HG03045 (cell line): ENCODE results near the gene NUDT2.

Experiments
- ATAC-seq: cut with Tn5 transposase; IDR thresholded peaks from one replicate; pipeline ENCODE4 v1.9.1; 2021; ENCODE audit warnings: mild to moderate bottlenecking, moderate library complexity; ENCODE audit not compliant: unreplicated experiment

The NUDT2 gene

DNA sequence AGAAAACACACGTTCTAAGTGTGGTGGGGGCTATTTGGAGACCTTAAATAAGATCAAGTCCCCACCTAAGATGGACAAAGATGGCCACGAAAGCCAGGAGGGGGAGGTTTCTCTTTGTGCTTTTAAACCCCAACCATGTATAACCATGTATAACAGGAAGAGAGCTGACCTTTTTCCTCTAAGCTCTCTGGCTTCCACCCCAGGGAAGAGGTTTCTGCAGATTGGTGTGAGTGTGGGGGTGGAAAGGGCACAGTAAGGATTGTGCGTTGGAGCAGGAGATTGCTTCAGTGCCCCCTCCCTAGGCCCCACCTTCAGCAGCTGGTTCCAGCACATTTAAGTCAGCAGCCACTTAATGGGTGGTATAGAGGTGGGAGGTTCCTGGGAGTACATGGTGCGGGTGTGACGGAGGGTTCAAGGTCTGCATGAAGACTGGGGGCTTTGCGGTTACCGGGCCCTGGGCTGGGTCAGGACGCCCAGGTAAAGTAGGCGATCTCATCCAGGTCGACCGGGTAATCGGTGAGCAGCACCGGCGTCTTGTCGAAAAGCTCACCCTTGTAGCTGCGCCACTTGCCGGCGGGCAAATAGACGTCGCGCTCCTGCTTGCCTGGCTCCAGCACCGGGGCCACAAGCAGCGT lies 41.1 kb downstream of the NUDT2 start:
- no peak for ATAC-seq

DNA sequence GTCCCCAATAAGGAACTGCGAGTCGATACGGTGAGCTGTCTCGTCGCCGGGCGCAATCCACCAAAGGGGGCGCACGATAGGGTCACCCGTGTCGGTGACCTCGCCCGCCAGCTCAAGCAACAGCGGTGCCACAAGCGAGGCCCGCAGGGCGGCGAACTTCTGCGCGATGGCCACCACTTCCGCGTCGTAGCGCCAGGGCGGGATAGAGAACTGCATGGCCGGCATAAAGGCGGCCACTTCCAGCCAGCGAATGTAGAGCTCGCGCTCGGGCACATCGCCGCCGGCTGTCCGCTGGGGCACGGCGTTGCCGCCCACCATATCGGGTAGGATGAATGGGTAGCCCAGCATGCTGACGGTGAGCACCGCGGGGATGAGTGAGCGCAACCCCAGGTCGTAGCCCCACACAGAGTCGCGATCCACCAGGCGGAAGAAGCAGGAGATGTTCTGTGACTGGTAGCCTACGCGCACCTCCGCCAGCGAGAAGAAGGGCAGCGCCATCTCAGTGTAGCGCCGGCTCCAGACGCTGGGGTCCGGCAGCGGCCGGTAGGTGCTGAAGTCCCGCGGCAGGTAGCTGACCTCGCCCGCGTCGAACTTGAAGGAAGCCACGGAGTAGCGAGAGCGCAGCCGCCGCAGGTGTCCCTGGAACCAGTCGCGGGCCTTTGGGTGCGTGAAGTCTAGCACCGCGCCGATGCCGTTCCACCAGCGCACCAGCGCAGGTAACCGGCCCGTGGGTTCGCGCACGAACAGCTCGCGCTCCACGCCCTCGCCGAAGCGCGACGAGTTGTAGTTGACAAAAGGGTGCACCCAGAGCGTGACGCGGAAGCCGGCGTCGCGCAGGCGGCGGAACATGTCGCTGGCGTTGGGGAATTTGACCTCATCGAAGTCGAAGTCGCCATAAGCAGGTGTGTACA lies 41.9 kb downstream of the NUDT2 start:
- no peak for ATAC-seq

DNA sequence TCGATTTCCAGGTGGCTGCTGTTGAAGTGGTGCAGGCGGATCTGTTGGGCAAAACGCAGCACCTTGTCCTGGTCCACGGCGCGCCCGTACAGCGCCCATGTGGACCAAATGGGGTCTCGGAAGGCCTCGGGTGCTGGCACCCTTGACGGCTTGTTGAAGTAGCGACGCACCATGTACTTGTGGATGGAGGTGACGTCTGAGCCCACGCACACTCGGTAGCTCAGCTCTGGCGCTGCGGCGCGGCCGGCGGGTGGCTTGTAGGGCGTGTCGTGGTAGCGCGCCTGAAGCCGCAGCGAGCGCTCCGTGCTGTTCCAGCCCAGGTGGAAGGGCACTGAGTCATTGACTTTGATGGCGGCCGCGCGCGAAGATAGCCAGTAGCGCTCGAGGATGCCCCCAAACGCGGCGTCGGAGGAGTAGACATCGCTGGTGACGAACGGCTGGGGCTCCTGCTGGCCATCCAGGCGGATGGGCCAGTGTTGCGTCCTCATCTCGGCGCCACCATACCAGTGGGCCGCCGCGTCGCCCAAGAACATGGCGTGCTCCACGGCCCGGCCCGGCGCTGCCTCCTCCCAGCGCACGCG lies 42.6 kb downstream of the NUDT2 start:
- ATAC-seq = no peak

GRCh38 chr9:34372467-34373011 lies 43.2 kb downstream of the NUDT2 start:
- ATAC-seq = no peak

DNA sequence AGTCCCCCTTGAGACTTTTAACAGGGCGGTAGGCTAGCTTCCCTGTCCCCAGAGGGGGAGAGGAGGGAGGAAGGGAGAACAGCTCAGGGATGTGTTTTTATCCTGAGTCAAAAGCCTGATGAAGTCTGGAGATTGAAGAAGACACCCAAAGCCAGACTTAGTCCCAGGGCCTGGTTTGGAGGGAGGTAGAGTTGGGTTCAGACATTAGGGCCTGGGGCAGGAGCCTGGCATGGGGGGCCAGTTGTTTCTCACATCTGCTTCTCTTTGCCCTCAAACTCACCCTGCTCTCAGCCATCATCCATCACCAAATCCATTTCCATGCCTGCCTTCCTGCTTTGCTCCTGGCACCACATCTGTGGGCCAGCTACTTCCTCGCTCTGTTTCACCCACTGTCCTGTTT lies 44.4 kb downstream of the NUDT2 start:
- no peak for ATAC-seq

DNA sequence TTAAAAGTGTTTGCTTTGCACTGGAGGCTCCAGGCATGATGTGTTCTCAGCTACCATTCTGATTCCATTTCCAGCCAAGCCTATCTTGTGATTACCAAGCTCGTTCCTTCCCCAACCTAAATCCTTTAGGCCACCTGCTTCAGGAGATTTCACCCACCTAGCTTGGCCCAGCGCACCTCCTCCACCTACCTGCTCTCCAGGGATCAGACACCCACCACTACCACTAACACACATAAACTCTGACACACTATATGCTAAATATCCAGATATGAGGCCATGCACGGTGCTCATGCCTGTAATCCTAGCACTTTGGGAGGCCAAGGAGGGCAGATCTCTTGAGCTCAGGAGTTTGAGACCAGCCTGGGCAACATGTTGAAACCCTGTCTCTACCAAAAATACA lies 45.0 kb downstream of the NUDT2 start:
- no peak for ATAC-seq

DNA sequence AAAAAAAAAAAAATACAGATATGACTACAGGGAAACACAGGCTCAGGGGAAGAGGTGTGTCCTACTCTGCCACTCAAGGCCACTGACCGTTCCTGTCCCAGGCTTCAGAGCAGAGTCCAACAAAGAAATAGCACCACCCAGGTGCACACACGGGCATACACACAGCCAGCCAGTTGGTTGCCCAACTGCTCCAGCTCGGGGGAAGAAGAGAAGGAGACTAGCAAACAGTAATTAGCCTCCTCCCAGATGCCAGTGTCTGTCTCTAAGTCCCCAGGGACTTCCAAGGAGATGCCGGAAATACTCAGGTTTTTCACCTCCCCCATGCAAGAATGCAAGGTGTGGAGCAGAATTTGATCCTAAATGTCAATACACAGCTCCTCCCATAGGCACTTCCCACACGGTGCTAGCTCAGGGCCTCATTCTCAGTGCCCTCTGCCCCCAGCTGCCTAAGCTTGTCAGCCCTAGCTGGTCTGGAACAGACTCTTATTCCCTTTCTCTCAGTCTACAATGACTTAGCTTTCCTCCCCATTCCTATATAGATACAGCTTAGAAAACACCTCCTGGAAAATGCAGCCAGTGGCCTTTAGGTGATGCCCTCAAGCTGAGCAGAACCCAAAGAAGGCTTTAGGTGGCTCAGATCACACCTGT lies 45.7 kb downstream of the NUDT2 start:
- no peak for ATAC-seq

DNA sequence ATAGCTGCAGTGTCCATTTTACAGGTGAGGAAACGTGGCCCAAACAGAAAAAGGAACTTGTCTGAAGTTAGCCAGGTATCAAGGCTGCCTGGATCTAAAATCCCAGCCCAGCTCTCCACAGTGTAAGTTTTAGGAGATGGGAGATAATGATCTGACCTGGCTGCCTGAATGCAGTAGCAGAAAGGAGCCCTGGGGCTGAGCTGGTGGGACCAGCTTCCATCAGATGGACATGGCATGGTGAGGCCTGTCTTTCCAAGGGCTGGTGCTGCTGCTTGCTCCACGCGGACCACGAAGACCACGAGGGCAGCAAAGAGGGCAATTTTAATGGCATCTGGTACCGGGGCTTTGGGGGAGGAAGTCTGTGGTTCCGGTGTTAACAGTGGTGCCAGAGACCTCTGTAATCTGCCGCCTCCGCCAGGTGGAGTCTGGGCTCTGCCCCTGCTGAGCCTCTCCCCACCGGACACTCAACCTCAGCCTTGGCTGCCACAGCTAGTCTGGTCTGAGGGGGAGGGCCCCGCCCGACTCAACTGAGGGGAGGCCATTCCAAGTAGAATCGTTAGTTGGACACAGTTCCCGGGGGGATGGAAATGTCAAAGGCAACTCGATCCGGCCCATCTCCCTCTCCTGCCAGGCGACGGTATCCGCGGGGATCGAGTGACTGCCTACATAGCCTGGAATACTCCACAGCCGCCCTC lies 46.7 kb downstream of the NUDT2 start:
- ATAC-seq = no peak

DNA sequence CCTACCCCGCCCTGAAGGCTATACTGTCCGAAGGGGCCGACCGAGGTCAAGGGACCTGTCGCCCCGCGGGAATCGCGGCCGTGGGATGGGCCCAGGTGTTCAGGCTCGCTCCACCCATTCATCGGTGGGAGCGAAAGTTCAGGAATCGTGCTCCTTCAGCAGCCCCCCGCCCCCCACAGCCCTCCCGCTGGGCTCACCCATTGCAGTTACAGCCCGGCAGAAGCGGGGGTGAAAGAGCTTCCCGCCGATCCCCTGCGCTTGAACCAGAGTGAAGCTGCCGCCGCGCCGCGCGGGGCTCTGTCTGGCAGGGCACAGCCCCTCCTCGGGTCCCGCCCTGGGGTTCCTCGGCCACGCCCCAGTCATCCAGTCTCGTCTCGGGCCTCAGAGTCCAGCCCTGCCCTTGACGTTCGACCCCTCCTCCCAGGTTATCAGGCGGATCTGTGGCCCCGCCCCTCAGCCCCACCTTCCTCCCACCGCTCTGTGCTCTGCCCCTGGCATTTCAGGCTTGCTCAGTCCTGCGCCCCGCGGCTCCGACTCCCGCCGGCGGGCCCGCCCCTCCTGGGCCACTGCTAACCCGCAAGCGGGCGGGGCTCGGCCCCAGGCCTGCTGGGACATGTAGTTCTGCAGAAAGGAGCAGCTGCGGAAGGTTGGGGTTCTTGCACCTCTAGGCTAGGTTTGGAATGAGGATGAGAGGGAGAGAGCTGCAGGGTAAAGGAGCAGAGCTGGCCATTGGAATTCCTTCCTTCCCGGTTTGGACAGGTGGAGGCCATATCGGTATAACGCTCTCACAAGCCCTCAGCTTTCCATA lies 47.4 kb downstream of the NUDT2 start, which contains the start of gene MYORG:
TSS of gene MYORG (minus strand) at position 303 of the 808 bp plus-strand sequence. CDS start 3,955 bp downstream, outside the sequence.
- ATAC-seq = peak; percentile 86

- ATAC-seq = no peak
Measured at GRCh38 chr9:34377404-34377746, 48.0 kb downstream of the NUDT2 start.

DNA sequence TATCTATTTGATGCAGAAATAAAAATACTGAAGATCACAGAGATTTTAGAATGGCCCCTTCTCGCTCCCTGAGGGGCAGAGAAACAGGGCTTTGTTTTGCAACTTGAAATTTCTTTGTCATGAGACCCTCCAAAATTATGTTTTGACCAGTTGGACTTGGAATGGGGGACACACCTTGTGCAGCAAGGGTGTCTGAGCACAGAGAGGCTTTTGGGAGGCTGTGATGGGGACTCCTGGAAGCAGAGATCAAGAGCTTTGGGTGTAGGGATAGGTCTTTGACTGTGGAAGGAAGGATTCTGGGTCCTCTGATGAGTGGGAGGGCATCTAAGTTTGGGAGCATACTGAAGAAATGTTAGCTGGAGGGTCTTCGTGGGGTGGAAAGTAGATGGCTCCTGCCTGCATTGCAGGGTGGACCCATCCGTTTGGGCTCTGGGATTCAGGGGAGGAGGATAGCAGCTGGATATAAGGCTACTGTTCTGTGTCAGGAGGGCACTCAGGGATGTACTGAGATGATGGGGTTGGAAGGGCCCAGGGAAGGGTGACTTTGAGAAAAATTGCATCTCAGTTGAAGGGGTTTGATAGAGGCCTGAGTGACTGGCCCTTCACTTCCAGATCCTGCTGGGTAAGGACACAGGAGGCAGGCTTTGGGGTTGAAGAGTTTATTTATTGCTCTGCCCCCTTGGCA lies 49.1 kb downstream of the NUDT2 start:
- ATAC-seq = no peak

DNA sequence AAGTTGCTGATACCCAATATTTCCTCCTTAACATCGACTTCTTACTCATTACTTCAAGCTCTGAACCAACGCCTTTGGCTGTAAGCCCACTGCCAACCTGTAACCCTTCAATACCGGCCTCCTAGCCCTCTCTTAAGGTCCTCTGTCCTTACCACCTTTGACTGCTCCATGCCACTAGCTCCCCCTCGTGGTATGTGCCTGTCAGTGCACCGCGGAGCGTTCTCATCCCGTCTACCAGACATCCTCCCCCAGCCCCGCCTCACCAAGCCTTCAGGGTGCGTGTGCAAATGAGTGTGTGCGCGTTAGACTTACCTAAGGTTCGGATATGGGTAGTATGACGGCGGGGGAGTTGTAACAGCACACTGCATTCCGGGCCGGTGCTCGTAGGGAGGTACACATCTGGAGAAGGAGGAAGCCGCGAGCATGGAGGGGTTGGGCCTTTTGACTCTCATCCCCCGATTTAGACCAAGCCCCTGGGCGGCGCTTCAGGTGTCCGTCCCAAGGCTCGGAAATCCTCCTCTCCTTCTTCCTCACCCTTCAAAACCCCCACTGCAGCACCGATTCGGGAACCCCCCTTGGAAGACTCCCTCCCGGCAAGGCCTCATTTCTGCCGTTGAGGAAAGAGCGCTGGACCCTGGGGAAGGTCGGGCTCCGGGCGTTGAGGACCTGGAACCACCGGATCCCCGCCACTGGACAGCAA lies 50.1 kb downstream of the NUDT2 start:
- ATAC-seq = no peak

GRCh38 chr9:34380034-34380510 lies 50.7 kb downstream of the NUDT2 start:
- no peak for ATAC-seq

DNA sequence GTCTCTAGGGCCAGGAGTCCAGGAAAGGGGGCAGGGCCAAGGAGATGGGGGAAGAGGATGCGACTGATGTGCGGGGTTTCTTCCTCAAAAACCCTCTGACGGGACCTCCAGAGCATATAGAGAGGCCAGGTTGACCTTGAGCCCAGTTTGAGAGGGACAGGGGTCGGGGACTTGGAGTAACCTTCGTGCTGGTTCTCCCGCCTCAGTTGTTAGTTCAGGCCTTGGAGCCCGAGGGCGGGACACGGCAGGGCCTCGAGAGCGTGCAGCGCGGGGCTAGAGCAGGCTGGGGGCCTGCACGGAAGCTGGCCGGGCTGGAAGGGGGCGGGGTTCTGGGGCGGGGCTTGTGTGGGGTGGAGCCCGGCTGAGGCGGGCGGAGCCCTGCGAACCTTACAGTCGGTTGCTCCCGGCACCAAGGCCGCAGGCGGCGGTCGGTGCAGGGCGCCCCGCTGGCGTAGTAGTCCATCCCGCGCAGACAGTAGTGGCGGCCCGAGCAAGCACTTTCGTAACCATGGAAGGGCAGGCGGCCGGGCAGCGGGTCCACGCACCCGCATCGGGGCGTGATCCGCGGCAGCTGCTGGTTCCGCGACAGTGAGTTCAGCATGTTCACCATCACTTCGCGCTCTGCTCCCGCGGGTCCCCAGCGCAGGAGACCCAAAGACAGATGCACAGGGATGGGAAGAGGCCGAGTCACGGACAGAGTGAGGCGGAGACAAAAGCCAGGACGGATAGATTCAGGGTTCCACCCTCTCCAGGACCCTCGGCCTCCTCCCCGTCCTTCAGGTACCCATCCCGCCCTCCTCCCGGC lies 51.3 kb downstream of the NUDT2 start:
- ATAC-seq = no peak

- ATAC-seq = no peak
Measured at GRCh38 chr9:34381323-34381722, 52.0 kb downstream of the NUDT2 start.

- ATAC-seq = no peak
Measured at GRCh38 chr9:34382054-34382453, 52.7 kb downstream of the NUDT2 start.

DNA sequence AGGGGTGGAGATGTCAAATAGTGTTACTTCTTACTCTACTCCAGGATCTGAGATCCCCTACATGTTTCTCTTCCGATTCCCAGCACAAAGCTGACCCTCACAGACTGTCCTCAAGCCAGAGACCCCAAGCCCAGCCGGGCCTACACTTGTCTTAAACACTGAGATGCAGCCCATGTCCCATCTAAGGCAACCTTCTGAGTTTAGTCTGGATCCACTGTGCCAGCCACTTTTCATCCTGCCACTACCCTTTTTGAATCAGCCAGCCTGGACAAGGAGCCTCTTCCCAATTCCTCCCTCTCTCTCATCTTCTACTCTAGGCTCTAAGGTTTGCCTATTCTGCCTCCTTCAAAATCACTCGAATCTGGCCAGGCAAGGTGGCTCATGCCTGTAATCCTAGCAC lies 53.5 kb downstream of the NUDT2 start:
- no peak for ATAC-seq

DNA sequence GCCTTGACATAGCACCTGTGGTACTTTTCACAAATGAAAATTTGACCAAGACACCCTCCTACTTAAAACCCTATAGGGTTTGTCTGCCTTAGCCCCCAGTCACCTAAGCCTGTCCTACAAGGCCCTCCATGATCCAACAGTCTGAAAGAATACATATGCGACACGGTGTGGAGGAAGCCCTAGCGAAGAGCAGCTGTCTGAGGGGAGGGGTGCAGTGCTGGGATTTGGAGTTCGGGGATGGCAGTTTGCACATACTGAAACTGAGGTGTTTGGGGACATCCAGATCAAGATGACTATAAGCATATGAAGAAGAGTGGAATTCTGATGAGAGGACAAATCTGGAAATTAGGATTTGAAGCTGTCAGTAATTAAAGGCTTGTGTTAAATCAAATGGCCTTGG lies 54.5 kb downstream of the NUDT2 start:
- no peak for ATAC-seq
